Measurements from ENCODE around the gene IGSF9B.

- TF ChIP-seq, protein P1, sequence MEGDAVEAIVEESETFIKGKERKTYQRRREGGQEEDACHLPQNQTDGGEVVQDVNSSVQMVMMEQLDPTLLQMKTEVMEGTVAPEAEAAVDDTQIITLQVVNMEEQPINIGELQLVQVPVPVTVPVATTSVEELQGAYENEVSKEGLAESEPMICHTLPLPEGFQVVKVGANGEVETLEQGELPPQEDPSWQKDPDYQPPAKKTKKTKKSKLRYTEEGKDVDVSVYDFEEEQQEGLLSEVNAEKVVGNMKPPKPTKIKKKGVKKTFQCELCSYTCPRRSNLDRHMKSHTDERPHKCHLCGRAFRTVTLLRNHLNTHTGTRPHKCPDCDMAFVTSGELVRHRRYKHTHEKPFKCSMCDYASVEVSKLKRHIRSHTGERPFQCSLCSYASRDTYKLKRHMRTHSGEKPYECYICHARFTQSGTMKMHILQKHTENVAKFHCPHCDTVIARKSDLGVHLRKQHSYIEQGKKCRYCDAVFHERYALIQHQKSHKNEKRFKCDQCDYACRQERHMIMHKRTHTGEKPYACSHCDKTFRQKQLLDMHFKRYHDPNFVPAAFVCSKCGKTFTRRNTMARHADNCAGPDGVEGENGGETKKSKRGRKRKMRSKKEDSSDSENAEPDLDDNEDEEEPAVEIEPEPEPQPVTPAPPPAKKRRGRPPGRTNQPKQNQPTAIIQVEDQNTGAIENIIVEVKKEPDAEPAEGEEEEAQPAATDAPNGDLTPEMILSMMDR (IDR thresholded peaks at IDR 0.05) = no peak
- TF ChIP-seq POLR2A (IDR thresholded peaks at IDR 0.05) = no peak
These were observed 91.3 kb downstream of the IGSF9B start for GRCh38 chr11:133865466-133865865.

Measured in heart left ventricle (tissue), 13 donors.